Choroid plexus epithelial cell (primary cell): ENCODE data around the gene TRIM8.
"Not testable (repeated sequence)": the region's sequence is repeated elsewhere in the genome, so short reads cannot be mapped to it uniquely, and the experiment has no call there.

Experiments used
- DNase-seq: peaks from one replicate; pipeline ENCODE4 v3.0.0-alpha.2; 2010; ENCODE audit warnings: low read depth
- H3K4me3 ChIP-seq: 2 replicates; pipeline ENCODE4 v1.5.1; 2011; ENCODE audit warnings: low read depth, mild to moderate bottlenecking, control low read depth, low read length, moderate library complexity
- CTCF ChIP-seq: conservative IDR thresholded peaks from 2 replicates; pipeline ENCODE4 v1.5.1; 2011; ENCODE audit warnings: low read depth, mild to moderate bottlenecking, control low read depth, inconsistent platforms, low read length, moderate library complexity

The TRIM8 gene

GRCh38 chr10:102683736-102684135 lies 39.5 kb downstream of the TRIM8 start:
- DNase-seq: no peak
- no peak for TF ChIP-seq CTCF
- H3K4me3 ChIP-seq: no peak overlapping the region

- no peak overlapping the region for H3K4me3 ChIP-seq
- DNase-seq: peak; percentile 68
- TF ChIP-seq CTCF: no peak
Observed at GRCh38 chr10:102691285-102692066, 47.2 kb downstream of the TRIM8 start.

GRCh38 chr10:102695401-102695800 lies 51.1 kb downstream of the TRIM8 start:
- DNase-seq, H3K4me3 ChIP-seq: not testable (repeated sequence)

- no peak for DNase-seq
- TF ChIP-seq CTCF: no peak
- H3K4me3 ChIP-seq: no peak overlapping the region
Observed at GRCh38 chr10:102696736-102697135, 52.5 kb downstream of the TRIM8 start.

- DNase-seq: no peak
- TF ChIP-seq CTCF: no peak
- no peak overlapping the region for H3K4me3 ChIP-seq
Observed at GRCh38 chr10:102698894-102699293, 54.6 kb downstream of the TRIM8 start.

- no peak for TF ChIP-seq CTCF
- no peak overlapping the region for H3K4me3 ChIP-seq
- DNase-seq: no peak
Observed at GRCh38 chr10:102701272-102701671, 57.0 kb downstream of the TRIM8 start.

- no peak overlapping the region for H3K4me3 ChIP-seq
- no peak for DNase-seq
- no peak for TF ChIP-seq CTCF
Observed at GRCh38 chr10:102701796-102702195, 57.5 kb downstream of the TRIM8 start.
